HepG2 (cell line): ENCODE measurements around the gene VWA1. TPM values are rescaled to one million over a fixed set of nuclear protein-coding genes. Genes with fewer than 3 reads are reported as not detected.

ENCODE experiments used
- DMAP1 ChIP-seq: IDR thresholded peaks from 2 replicates; pipeline ENCODE4 v1.6.1; 2016
- LCORL ChIP-seq, 2 experiments: fragments of 450-650 bp in 1 of 2; sonication (generic) in 1 of 2; formaldehyde crosslinking in 1 of 2; IDR thresholded peaks; 2 replicates each; pipeline versions ENCODE4 v1.5.0 to v1.6.1; 2017 to 2020; ENCODE audit warnings: antibody characterized with exemption in 1 of 2, missing genetic modification reagents in 1 of 2
- MTA1 ChIP-seq: sonication (generic); formaldehyde crosslinking; IDR thresholded peaks from 2 replicates; pipeline ENCODE4 v1.4.0; 2020; ENCODE audit warnings: missing genetic modification reagents, mild to moderate bottlenecking, borderline replicate concordance
- MTF2 ChIP-seq: sonication (generic); formaldehyde crosslinking; IDR thresholded peaks from 2 replicates; pipeline ENCODE4 v1.5.0; 2020; ENCODE audit warnings: missing genetic modification reagents, borderline replicate concordance
- MZF1 ChIP-seq: sonication (generic); formaldehyde crosslinking; IDR thresholded peaks from 2 replicates; pipeline ENCODE4 v1.8.1; 2023; ENCODE audit warnings: mild to moderate bottlenecking, missing genetic modification reagents, borderline replicate concordance
- NR2C2 ChIP-seq: sonication (generic); formaldehyde crosslinking; IDR thresholded peaks from 2 replicates; pipeline ENCODE4 v1.4.0; 2020; ENCODE audit warnings: missing genetic modification reagents, mild to moderate bottlenecking, moderate library complexity, borderline replicate concordance
- RBM22 ChIP-seq: fragments of 200-400 bp; formaldehyde crosslinking; optimal IDR thresholded peaks from 2 replicates; pipeline ENCODE3; 2017; ENCODE audit warnings: mild to moderate bottlenecking, low read length, moderate library complexity
- SAP130 ChIP-seq: IDR thresholded peaks from 2 replicates; pipeline ENCODE4 v1.6.1; 2016; ENCODE audit warnings: low read depth
- SMARCC2 ChIP-seq: fragments of 450-650 bp; IDR thresholded peaks from 2 replicates; pipeline ENCODE4 v1.6.1; 2017; ENCODE audit warnings: antibody characterized with exemption, mild to moderate bottlenecking
- SP4 ChIP-seq: sonication (generic); formaldehyde crosslinking; IDR thresholded peaks from 2 replicates; pipeline ENCODE4 v1.8.1; 2023; ENCODE audit warnings: mild to moderate bottlenecking, missing genetic modification reagents
- SRSF1 ChIP-seq: fragments of 200-400 bp; formaldehyde crosslinking; optimal IDR thresholded peaks from 2 replicates; pipeline ENCODE3; 2017; ENCODE audit warnings: mild to moderate bottlenecking, low read depth, low read length, moderate library complexity
- TBX2 ChIP-seq: sonication (generic); formaldehyde crosslinking; IDR thresholded peaks from 2 replicates; pipeline ENCODE4 v1.5.0; 2020; ENCODE audit warnings: missing genetic modification reagents, mild to moderate bottlenecking, borderline replicate concordance
- ZNF274 ChIP-seq: sonication (generic); formaldehyde crosslinking; IDR thresholded peaks from 2 replicates; pipeline ENCODE4 v1.5.1; 2020; ENCODE audit warnings: mild to moderate bottlenecking, missing genetic modification reagents
- ZNF329 ChIP-seq: sonication (generic); formaldehyde crosslinking; IDR thresholded peaks from 2 replicates; pipeline ENCODE4 v1.9.0; 2021; ENCODE audit warnings: low read depth, mild to moderate bottlenecking, missing genetic modification reagents
- ZNF451 ChIP-seq: sonication (generic); formaldehyde crosslinking; IDR thresholded peaks from 2 replicates; pipeline ENCODE4 v1.5.0; 2020; ENCODE audit warnings: mild to moderate bottlenecking, missing genetic modification reagents
- ZNF510 ChIP-seq: sonication (generic); formaldehyde crosslinking; IDR thresholded peaks from 2 replicates; pipeline ENCODE4 v1.4.0; 2020; ENCODE audit warnings: low read depth, mild to moderate bottlenecking, missing genetic modification reagents
- ZNF569 ChIP-seq: sonication (generic); formaldehyde crosslinking; IDR thresholded peaks from 2 replicates; pipeline ENCODE4 v1.5.0; 2020; ENCODE audit warnings: mild to moderate bottlenecking, missing genetic modification reagents, moderate library complexity, borderline replicate concordance
- ZNF598 ChIP-seq: sonication (generic); formaldehyde crosslinking; IDR thresholded peaks from 2 replicates; pipeline ENCODE4 v1.5.1; 2020; ENCODE audit warnings: mild to moderate bottlenecking, missing genetic modification reagents, borderline replicate concordance
- ZNF619 ChIP-seq: sonication (generic); formaldehyde crosslinking; IDR thresholded peaks from 2 replicates; pipeline ENCODE4 v1.4.0; 2020; ENCODE audit warnings: mild to moderate bottlenecking, missing genetic modification reagents
- polyA plus RNA-seq, 8 experiments: library from polyadenylated mRNA; depleted of rRNA in 3 of 8; stranded (reverse) in 7 of 8; unstranded in 1 of 8; fragments of >200 nt; fragmentation: Illumina TruSeq in 4 of 8; extraction: Trizol in 4 of 8; gene quantifications; 2 replicates each; pipeline versions ENCODE4 v1.2.1 to v1.2.3, GENCODE V29; 2011 to 2016; ENCODE audit warnings: low read depth in 4 of 8, missing spikeins in 1 of 8, mixed read lengths in 1 of 8; ENCODE audit not compliant: insufficient read depth in 1 of 8
- total RNA-seq, 5 experiments: library from RNA; depleted of rRNA; stranded (reverse); fragments of >200 nt; fragmentation: Illumina TruSeq; extraction: Trizol; gene quantifications; 2 replicates each; pipeline ENCODE4 v1.2.3, GENCODE V29; 2016; ENCODE audit warnings: low read depth in 1 of 5
- TF ChIP-seq, protein P1 (sequence below): sonication (generic); formaldehyde crosslinking; IDR thresholded peaks from 2 replicates; pipeline ENCODE4 v1.5.1; 2020; ENCODE audit warnings: mild to moderate bottlenecking, missing genetic modification reagents, borderline replicate concordance
- TF ChIP-seq, protein P2 (sequence below): sonication (generic); formaldehyde crosslinking; IDR thresholded peaks from 2 replicates; pipeline ENCODE4 v1.8.1; 2022; ENCODE audit warnings: low read depth, mild to moderate bottlenecking, missing genetic modification reagents

Gene VWA1
- total and polyA plus RNA-seq, 2 of the 13 experiments (the other 11 are each of a cell fraction or from before 2014, with no cell fraction given): 40.9 to 57.5 TPM

DNA sequence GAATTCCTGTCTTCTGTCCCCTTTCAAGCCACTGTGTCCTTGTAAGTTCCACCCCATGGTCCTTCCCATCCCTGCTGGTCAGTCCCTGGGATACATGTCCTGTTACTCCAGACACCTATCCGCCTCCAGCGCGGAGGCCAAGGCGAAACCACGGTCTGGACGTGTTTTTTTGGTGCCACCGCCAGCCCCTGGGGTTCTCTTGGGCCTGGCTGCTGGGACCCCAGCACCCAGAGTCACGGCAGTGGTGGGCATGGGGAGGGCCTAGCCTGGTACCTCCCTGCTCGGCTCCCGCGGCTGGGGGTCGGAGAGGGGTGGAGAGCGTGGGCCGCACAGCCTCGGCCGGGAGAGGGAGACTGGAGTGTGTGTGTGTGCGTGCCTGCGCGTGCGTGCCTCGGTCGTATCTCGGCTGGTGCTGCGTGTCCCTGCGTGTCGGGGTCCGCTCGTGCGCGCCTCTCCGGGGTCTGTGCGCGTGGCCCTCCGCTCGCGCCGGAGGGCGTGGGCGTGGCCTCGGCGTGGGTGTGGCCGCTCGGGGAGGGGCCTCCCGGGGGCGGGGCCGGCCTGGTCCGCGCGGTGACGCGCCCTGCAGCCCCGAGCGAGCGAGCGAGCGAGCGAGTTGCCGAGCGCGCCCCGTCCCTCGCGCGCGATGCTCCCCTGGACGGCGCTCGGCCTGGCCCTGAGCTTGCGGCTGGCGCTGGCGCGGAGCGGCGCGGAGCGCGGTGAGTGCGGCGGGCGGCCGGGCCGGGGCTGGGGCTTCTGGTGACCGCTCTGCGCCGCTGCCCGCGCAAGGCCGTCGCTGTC is at the start of gene VWA1 (continued):
- TF ChIP-seq ZNF451 (CRISPR knock-in tag) (peak; percentile 52; the same call in 1 of the 2 replicates), ZNF510 (CRISPR knock-in tag) (0 out of 2 replicates have a peak, but pooled peaks have one; percentile 46), RBM22 (no peak), SAP130 (CRISPR knock-in tag) (peak; percentile 90), SMARCC2 (no peak), SRSF1 (no peak), ZNF598 (CRISPR knock-in tag) (peak; percentile 60; the same call in 1 of the 2 replicates), MTA1 (CRISPR knock-in tag) (peak; percentile 78; the same call in 1 of the 2 replicates), NR2C2 (CRISPR knock-in tag) (peak; percentile 23; the same call in 1 of the 2 replicates), ZNF274 (CRISPR knock-in tag) (peak; percentile 83), MTF2 (CRISPR knock-in tag) (no peak), TBX2 (CRISPR knock-in tag) (peak; percentile 75), ZNF619 (CRISPR knock-in tag) (0 out of 2 replicates have a peak, but pooled peaks have one; percentile 68), MZF1 (CRISPR knock-in tag) (no peak), ZNF569 (CRISPR knock-in tag) (no peak), ZNF329 (CRISPR knock-in tag) (no peak), DMAP1 (CRISPR knock-in tag) (0 out of 2 replicates have a peak, but pooled peaks have one; percentile 37), LCORL (IDR thresholded peaks at IDR 0.05) (no peak), LCORL (CRISPR knock-in tag; IDR thresholded peaks at IDR 0.05) (0 out of 2 replicates have a peak, but pooled peaks have one; percentile 38), SP4 (CRISPR knock-in tag) (peak; percentile 92)
- TF ChIP-seq, protein P1, sequence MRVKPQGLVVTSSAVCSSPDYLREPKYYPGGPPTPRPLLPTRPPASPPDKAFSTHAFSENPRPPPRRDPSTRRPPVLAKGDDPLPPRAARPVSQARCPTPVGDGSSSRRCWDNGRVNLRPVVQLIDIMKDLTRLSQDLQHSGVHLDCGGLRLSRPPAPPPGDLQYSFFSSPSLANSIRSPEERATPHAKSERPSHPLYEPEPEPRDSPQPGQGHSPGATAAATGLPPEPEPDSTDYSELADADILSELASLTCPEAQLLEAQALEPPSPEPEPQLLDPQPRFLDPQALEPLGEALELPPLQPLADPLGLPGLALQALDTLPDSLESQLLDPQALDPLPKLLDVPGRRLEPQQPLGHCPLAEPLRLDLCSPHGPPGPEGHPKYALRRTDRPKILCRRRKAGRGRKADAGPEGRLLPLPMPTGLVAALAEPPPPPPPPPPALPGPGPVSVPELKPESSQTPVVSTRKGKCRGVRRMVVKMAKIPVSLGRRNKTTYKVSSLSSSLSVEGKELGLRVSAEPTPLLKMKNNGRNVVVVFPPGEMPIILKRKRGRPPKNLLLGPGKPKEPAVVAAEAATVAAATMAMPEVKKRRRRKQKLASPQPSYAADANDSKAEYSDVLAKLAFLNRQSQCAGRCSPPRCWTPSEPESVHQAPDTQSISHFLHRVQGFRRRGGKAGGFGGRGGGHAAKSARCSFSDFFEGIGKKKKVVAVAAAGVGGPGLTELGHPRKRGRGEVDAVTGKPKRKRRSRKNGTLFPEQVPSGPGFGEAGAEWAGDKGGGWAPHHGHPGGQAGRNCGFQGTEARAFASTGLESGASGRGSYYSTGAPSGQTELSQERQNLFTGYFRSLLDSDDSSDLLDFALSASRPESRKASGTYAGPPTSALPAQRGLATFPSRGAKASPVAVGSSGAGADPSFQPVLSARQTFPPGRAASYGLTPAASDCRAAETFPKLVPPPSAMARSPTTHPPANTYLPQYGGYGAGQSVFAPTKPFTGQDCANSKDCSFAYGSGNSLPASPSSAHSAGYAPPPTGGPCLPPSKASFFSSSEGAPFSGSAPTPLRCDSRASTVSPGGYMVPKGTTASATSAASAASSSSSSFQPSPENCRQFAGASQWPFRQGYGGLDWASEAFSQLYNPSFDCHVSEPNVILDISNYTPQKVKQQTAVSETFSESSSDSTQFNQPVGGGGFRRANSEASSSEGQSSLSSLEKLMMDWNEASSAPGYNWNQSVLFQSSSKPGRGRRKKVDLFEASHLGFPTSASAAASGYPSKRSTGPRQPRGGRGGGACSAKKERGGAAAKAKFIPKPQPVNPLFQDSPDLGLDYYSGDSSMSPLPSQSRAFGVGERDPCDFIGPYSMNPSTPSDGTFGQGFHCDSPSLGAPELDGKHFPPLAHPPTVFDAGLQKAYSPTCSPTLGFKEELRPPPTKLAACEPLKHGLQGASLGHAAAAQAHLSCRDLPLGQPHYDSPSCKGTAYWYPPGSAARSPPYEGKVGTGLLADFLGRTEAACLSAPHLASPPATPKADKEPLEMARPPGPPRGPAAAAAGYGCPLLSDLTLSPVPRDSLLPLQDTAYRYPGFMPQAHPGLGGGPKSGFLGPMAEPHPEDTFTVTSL: 0 out of 2 replicates have a peak, but pooled peaks have one; percentile 57
- TF ChIP-seq, protein P2, sequence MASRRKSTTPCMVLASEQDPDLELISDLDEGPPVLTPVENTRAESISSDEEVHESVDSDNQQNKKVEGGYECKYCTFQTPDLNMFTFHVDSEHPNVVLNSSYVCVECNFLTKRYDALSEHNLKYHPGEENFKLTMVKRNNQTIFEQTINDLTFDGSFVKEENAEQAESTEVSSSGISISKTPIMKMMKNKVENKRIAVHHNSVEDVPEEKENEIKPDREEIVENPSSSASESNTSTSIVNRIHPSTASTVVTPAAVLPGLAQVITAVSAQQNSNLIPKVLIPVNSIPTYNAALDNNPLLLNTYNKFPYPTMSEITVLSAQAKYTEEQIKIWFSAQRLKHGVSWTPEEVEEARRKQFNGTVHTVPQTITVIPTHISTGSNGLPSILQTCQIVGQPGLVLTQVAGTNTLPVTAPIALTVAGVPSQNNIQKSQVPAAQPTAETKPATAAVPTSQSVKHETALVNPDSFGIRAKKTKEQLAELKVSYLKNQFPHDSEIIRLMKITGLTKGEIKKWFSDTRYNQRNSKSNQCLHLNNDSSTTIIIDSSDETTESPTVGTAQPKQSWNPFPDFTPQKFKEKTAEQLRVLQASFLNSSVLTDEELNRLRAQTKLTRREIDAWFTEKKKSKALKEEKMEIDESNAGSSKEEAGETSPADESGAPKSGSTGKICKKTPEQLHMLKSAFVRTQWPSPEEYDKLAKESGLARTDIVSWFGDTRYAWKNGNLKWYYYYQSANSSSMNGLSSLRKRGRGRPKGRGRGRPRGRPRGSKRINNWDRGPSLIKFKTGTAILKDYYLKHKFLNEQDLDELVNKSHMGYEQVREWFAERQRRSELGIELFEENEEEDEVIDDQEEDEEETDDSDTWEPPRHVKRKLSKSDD (CRISPR knock-in tag): no peak
